Peyer's patch (tissue), 4 donors: ENCODE data around the gene ANKRD11.

ENCODE experiments used
- CTCF ChIP-seq, 6 experiments: fragments of 450-650 bp in 4 of 6; fragments of 200-600 bp in 2 of 6; sonication (generic) in 1 of 6; IDR thresholded peaks; one replicate each; pipeline ENCODE4 v1.5.1; 2017 to 2019; ENCODE audit warnings: antibody characterized with exemption in 6 of 6, mild to moderate bottlenecking in 3 of 6, moderate library complexity in 1 of 6
- POLR2A ChIP-seq, 2 donors: fragments of 450-650 bp; IDR thresholded peaks; one replicate each; pipeline ENCODE4 v1.5.1; 2017; ENCODE audit warnings: antibody characterized with exemption in 2 of 2, mild to moderate bottlenecking in 2 of 2, moderate library complexity in 2 of 2

- TF ChIP-seq CTCF (IDR thresholded peaks at IDR 0.05) (no peak), POLR2A (IDR thresholded peaks at IDR 0.05) (no peak)
Measured at GRCh38 chr16:89312194-89312593, 178.2 kb downstream of the ANKRD11 start.
